NK-92 (cell line): ENCODE results near the gene RPL10L.

ENCODE experiments used
- DNase-seq: peaks from one replicate; lab custom pipeline; 2025; ENCODE audit not compliant: unreplicated experiment; lab: John Stamatoyannopoulos, UW

RPL10L gene

GRCh38 chr14:46651526-46652144 lies at the start of gene RPL10L:
TSS of gene RPL10L (minus strand) at chr14:46651781. CDS start at chr14:46651736, 45 bp downstream.
- no peak for DNase-seq

DNA sequence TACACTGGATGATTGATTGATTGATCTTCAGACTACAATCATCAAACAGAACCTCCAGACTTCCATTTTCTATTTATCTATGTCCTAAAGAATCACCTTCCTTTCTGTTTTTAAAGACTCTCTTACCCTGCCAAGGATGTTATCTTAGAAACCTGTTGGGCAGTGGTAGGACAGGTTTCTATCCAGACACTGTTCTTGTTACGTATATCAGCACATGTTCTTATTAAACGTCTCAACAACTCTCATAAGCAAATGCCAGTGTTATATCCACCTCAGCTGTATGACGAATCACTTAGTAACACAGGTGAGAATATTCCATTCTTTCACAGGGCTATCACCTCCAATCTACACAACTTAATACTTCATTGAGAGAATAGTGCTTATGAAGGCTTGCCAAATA lies 40.2 kb upstream of the RPL10L start:
- no peak for DNase-seq

DNA sequence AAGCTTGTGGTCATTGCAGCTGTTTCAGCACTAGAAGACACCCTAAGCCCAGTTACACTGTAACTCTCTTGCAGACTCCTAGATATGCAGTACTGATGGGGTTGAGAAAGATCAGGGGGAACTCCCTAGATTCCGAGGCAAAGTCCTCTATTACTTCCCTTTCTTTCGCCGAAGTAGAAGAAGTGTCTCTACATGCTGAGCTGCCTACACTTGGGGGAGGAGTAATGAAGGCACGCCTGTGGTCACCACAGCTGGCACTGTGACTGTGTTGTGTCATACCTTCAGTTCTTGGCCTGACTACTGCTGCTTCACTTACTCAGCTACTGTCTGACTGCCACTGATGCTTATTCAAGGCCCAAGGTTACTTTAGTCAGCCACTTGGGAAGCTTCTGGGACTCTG lies 35.1 kb upstream of the RPL10L start:
- no peak for DNase-seq

GRCh38 chr14:46672128-46672527 lies 20.5 kb upstream of the RPL10L start:
- no peak for DNase-seq

DNA sequence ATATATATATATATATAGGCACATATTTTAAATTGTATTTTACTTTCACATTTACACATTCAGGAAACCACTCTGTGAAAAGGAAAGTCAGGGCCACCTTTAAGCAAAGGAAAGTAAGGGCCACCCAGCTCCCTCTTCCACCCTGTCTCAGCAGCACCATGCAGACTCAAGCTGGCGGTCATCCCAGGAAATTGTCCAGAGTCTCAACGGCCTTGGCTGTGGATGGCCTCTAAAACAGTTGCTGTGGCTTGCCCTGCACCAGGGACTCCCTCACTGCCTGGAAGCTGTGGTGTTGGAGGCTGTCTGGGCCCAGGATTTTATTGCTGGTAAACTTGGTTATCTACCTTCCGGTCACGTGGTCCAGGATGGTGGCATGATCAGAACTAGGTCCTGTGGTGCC lies 11.8 kb upstream of the RPL10L start:
- no peak for DNase-seq

DNA sequence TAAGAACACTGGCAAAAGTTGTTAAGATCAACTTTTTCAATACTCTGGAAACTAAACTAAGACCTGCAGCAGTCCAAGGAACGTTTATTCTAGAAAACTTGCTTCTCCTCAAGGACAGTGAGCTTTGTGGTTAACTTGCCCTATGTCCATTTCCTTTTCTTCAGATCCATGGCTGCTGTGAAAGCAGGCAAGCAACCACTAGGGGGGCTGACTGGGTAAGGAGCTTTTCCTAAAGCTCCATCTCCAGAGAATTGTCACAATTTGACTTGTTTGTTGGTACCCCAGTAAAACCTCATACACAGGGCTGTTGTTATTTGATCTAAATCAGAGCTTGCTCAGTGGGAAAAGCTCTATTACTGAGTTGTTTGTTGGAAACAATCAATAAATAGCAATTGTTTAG lies 10.1 kb upstream of the RPL10L start:
- no peak for DNase-seq

- no peak for DNase-seq
These were observed 1.6 kb upstream of the RPL10L start for GRCh38 chr14:46653031-46653755.

- DNase-seq, result no peak
These were observed 4.8 kb downstream of the RPL10L start for GRCh38 chr14:46646796-46647195.

DNA sequence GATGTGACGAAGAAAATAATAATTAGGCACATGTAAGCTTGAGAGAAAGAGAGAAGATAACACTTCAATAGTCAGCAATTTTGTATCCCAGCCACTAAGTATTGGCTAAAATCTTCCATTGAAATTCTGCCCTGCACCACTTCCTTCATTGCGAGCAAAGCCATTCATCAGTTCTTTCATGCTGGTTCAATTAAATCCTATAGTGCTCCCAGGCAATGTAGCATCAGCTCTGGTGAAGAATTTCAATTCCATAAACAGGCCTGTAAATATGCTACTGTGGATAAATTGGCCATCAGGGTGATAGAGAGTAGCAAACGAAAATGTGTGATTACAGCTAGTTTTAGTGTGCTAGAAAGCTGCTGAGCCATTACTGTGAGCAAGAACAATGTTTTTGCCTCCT lies 24.7 kb downstream of the RPL10L start:
- no peak for DNase-seq
